GM12874 (cell line): Measurements from ENCODE around the gene PHACTR4.

Experiments
- TF ChIP-seq, protein P1 (sequence below): IDR thresholded peaks from 2 replicates; pipeline ENCODE4 v1.5.1; 2011; ENCODE audit warnings: low read depth, mild to moderate bottlenecking, control low read depth, low read length, moderate library complexity; ENCODE audit not compliant: insufficient read depth

PHACTR4 gene

GRCh38 chr1:28338897-28339296 lies 30.6 kb upstream of the PHACTR4 start:
- TF ChIP-seq, protein P1, sequence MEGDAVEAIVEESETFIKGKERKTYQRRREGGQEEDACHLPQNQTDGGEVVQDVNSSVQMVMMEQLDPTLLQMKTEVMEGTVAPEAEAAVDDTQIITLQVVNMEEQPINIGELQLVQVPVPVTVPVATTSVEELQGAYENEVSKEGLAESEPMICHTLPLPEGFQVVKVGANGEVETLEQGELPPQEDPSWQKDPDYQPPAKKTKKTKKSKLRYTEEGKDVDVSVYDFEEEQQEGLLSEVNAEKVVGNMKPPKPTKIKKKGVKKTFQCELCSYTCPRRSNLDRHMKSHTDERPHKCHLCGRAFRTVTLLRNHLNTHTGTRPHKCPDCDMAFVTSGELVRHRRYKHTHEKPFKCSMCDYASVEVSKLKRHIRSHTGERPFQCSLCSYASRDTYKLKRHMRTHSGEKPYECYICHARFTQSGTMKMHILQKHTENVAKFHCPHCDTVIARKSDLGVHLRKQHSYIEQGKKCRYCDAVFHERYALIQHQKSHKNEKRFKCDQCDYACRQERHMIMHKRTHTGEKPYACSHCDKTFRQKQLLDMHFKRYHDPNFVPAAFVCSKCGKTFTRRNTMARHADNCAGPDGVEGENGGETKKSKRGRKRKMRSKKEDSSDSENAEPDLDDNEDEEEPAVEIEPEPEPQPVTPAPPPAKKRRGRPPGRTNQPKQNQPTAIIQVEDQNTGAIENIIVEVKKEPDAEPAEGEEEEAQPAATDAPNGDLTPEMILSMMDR, result no peak

DNA sequence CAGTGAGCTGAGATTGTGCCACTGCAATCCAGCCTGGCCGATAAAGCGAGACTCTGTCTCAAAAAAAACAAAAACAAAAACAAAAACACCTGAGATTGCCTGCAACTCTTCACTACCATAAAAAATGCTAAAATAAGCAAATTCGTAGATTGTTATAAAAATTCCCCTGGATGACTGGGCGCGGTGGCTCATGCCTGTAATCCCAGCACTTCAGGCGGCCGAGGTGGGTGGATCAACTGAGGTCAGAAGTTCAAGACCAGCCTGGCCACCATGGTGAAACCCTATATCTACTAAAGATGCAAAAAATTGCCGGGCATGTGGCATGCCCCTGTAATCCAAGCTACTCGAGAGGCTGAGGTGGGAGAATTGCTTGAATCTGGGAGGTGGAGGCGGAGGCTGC lies 30.0 kb upstream of the PHACTR4 start:
- TF ChIP-seq, protein P1, result no peak

DNA sequence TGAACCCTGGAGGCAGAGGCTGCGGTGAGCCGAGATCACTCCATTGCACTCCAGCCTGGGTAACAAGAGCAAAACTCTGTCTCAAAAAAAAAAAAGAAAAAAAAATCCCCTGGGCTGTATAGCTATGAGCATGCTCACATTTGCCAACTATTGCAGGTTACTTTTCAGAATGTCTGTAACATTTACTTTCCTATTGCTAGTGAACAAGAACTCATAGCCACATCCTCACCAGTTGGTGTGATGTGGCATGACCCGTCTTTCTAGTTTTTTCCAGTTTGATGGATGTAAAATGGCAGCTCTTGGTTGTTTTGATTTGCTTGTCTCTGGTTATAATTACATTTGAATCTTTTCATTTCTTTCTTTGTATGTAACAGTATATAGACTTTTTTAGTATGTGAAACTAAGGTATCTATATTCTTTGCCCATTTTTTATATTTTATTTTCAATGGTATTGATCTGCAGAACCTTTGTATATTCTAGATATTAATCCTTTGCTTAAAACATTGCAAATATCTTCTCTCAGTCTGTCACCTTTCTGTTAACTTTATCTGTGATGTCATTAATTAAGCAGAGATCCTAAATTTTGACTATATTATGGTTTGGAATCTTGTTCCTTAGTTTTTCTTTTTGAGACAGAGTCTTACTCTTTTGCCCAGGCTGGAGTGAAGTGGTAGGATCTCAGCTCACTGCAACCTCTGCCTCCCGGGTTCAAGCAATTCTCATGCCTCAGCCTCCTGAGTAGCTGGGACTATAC lies 29.1 kb upstream of the PHACTR4 start:
- TF ChIP-seq, protein P1, result no peak

- TF ChIP-seq, protein P1, result no peak
Observed at GRCh38 chr1:28341591-28341990, 27.9 kb upstream of the PHACTR4 start.

GRCh38 chr1:28343405-28343804 lies 26.1 kb upstream of the PHACTR4 start:
- TF ChIP-seq, protein P1, result no peak

GRCh38 chr1:28354121-28354520 lies 15.4 kb upstream of the PHACTR4 start:
- TF ChIP-seq, protein P1, result no peak

GRCh38 chr1:28358716-28359115 lies 10.8 kb upstream of the PHACTR4 start:
- TF ChIP-seq, protein P1, result no peak
